GM19035 (cell line): ENCODE results near the gene SLC11A1.

Experiments used
- ATAC-seq: cut with Tn5 transposase; IDR thresholded peaks from one replicate; pipeline ENCODE4 v1.9.1; 2021; ENCODE audit not compliant: unreplicated experiment

SLC11A1 gene

GRCh38 chr2:218431878-218432277 is 49.8 kb downstream of the SLC11A1 start:
- no peak for ATAC-seq

GRCh38 chr2:218432676-218433365 is 50.7 kb downstream of the SLC11A1 start:
- ATAC-seq = no peak

- ATAC-seq = no peak
These were observed 52.4 kb downstream of the SLC11A1 start for GRCh38 chr2:218434456-218434855.

- ATAC-seq = no peak
These were observed 53.2 kb downstream of the SLC11A1 start for GRCh38 chr2:218435003-218435982.

GRCh38 chr2:218436992-218437391 is 54.9 kb downstream of the SLC11A1 start:
- no peak for ATAC-seq

- ATAC-seq = no peak
These were observed 55.9 kb downstream of the SLC11A1 start for GRCh38 chr2:218437969-218438368.

GRCh38 chr2:218438596-218438995 is 56.5 kb downstream of the SLC11A1 start:
- no peak for ATAC-seq

- no peak for ATAC-seq
These were observed 62.8 kb downstream of the SLC11A1 start for GRCh38 chr2:218444692-218445357.

GRCh38 chr2:218445602-218446001 is 63.5 kb downstream of the SLC11A1 start:
- ATAC-seq = no peak
